RPMI7951 (cell line): ENCODE data around the gene SLC52A3. TPM values are rescaled to one million over a fixed set of nuclear protein-coding genes. Genes with fewer than 3 reads are reported as not detected.
A peak's percentile ranks its signal among the peaks of the same experiment; 100 is the strongest.
"Not testable (repeated sequence)": the region's sequence is repeated elsewhere in the genome, so short reads cannot be mapped to it uniquely, and the experiment has no call there.

ENCODE experiments used
- DNase-seq: peaks from one replicate; pipeline ENCODE4 v3.0.0-alpha.2; 2012; ENCODE audit warnings: low read depth
- total RNA-seq: library from RNA; depleted of rRNA; stranded (reverse); fragments of >200 nt; shearing (Covaris generic); gene quantifications from 2 replicates; pipeline ENCODE4 v1.2.3, GENCODE V29; 2014; rRNA removed

SLC52A3 gene
- total RNA-seq, 1 experiment from 2014 or later: not detected

GRCh38 chr20:728256-728944 lies 39.9 kb downstream of the SLC52A3 start:
- peak; percentile 17 for DNase-seq

- no peak for DNase-seq
Measured at GRCh38 chr20:726160-726559, 42.1 kb downstream of the SLC52A3 start.

- DNase-seq: no peak
Measured at GRCh38 chr20:725491-725890, 42.8 kb downstream of the SLC52A3 start.

- not testable (repeated sequence) for DNase-seq
Measured at GRCh38 chr20:724797-725196, 43.5 kb downstream of the SLC52A3 start.

- DNase-seq: no peak
Measured at GRCh38 chr20:723756-724155, 44.5 kb downstream of the SLC52A3 start.

GRCh38 chr20:722822-723644 lies 45.3 kb downstream of the SLC52A3 start:
- no peak for DNase-seq

GRCh38 chr20:721876-722275 lies 46.4 kb downstream of the SLC52A3 start:
- DNase-seq: no peak

- no peak for DNase-seq
Measured at GRCh38 chr20:719816-720215, 48.5 kb downstream of the SLC52A3 start.

- DNase-seq: no peak
Measured at GRCh38 chr20:719068-719467, 49.2 kb downstream of the SLC52A3 start.

- peak; percentile 36 for DNase-seq
Measured at GRCh38 chr20:717832-718231, 50.5 kb downstream of the SLC52A3 start.

- no peak for DNase-seq
Measured at GRCh38 chr20:717271-717670, 51.0 kb downstream of the SLC52A3 start.

GRCh38 chr20:714453-714852 lies 53.8 kb downstream of the SLC52A3 start:
- no peak for DNase-seq

- no peak for DNase-seq
Measured at GRCh38 chr20:711576-711975, 56.7 kb downstream of the SLC52A3 start.

GRCh38 chr20:710780-711450 lies 57.4 kb downstream of the SLC52A3 start:
- DNase-seq: no peak

Other genes with a start within 250 kb of the SLC52A3 start
- gene CSNK2A1, start 224.7 kb downstream of the SLC52A3 start, total RNA-seq: 127 and 146 TPM in 2 replicates
- 0.24 TPM in 1 of 2 replicates, not detected in the other for gene TCF15, start 158.2 kb downstream of the SLC52A3 start, total RNA-seq
- gene SRXN1, start 115.3 kb downstream of the SLC52A3 start, total RNA-seq: 70.9 and 73.4 TPM in 2 replicates
- gene SCRT2, start 92.7 kb downstream of the SLC52A3 start, total RNA-seq: not detected in 2 replicates
- 10.3 and 12.6 TPM in 2 replicates for gene FAM110A, start 65.2 kb upstream of the SLC52A3 start, total RNA-seq
- gene ANGPT4, start 147.8 kb upstream of the SLC52A3 start, total RNA-seq: not detected in 2 replicates
- gene RSPO4, start 233.8 kb upstream of the SLC52A3 start, total RNA-seq: 0.20 TPM in 1 of 2 replicates, not detected in the other